SK-N-MC (cell line): ENCODE results near the gene GRID2.

ENCODE experiments used
- DNase-seq: peaks from one replicate; pipeline ENCODE4 v3.0.0-alpha.2; 2011; ENCODE audit warnings: low read depth, low spot score
- H3K27ac ChIP-seq: fragments of 200-600 bp; sonication (generic); 2 replicates; pipeline ENCODE4 v1.5.1; 2016; ENCODE audit warnings: mixed run types
- H3K36me3 ChIP-seq: fragments of 200-600 bp; sonication (generic); 2 replicates; pipeline ENCODE4 v1.6.1; 2017; ENCODE audit warnings: antibody characterized with exemption, low read length, mixed read lengths; ENCODE audit not compliant: insufficient read depth
- H3K4me3 ChIP-seq: fragments of 200-600 bp; sonication (generic); 2 replicates; pipeline ENCODE4 v1.5.1; 2016
- H3K9ac ChIP-seq: fragments of 200-600 bp; sonication (generic); 2 replicates; pipeline ENCODE4 v1.8.0; 2017; ENCODE audit warnings: mixed run types, mixed read lengths; ENCODE audit not compliant: insufficient read length
- H3K9me3 ChIP-seq: fragments of 200-600 bp; sonication (generic); 2 replicates; pipeline ENCODE4 v1.6.1; 2017; ENCODE audit warnings: low read depth, mild to moderate bottlenecking, antibody characterized with exemption, low read length, moderate library complexity, mixed read lengths
- EZH2 ChIP-seq: fragments of 200-600 bp; sonication (generic); IDR thresholded peaks from one replicate; pipeline ENCODE4 v1.6.1; 2017; ENCODE audit warnings: antibody characterized with exemption
- FOXP2 ChIP-seq: optimal IDR thresholded peaks from 2 replicates; pipeline ENCODE3; 2011; ENCODE audit warnings: mild to moderate bottlenecking, moderate library complexity; ENCODE audit not compliant: insufficient read depth; ENCODE audit errors: extremely low read length, control extremely low read depth
- POLR2AphosphoS5 ChIP-seq: IDR thresholded peaks from 2 replicates; pipeline ENCODE4 v1.6.1; 2012; ENCODE audit warnings: mild to moderate bottlenecking, low read depth, low read length, borderline replicate concordance

GRID2 gene

GRCh38 chr4:92303621-92304027, at the start of gene GRID2:
TSS of gene GRID2 (plus strand) at chr4:92303966.
- peak within 1 kb of the TSS; percentile 87 for H3K4me3 ChIP-seq
- no peak within 1 kb of the TSS for H3K27ac ChIP-seq
- no peak within 1 kb of the TSS for H3K9ac ChIP-seq
- H3K9me3 ChIP-seq = no peaks in the 10 kb centered on the region
- DNase-seq = no peak
- no peaks in the 10 kb centered on the region for H3K36me3 ChIP-seq
- TF ChIP-seq EZH2 (no peak), POLR2AphosphoS5 (no peak), FOXP2 (no peak)

- Histone ChIP-seq H3K36me3 (no peaks in the 10 kb centered on the region), H3K9ac (no peak overlapping the region)
These were observed 49.6 kb upstream of the GRID2 start for GRCh38 chr4:92253986-92254671.

DNA sequence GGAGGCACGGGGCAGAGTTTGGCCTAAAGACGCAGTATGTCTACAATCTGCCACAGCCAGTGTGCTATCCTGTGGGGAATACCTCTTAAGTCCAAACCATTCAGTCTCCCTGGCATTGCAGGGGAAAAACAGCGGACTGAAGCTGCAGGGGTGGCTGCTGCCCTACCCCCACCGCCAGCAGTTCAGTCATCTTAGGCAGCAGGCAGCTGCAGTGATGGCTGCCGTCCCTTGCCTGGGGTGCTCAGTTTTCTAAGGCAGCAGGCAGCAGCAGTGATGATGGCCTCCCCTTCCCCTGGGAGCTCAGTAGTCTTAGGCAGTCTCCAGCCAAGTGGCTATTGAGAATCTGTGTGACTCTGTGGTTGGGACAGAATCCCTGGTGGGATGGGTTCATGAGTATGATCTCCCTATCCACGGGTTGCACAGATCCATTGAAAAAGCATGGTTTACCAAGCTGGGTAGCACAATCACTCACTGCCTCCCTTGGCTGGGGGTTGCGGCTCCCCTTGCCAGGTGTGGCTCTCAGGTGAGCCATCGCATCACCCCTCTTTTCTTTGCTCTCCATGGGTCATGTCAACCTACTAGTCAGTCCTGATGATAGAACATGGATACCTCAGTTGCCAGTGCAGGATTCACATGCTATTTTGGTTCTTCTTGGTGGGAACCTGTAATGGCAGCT, 48.9 kb upstream of the GRID2 start:
- Histone ChIP-seq H3K9me3 (no peaks in the 10 kb centered on the region), H3K36me3 (no peaks in the 10 kb centered on the region), H3K27ac (no peak overlapping the region), H3K4me3 (no peak overlapping the region), H3K9ac (no peak overlapping the region)
- DNase-seq = no peak
- no peak for TF ChIP-seq EZH2
- TF ChIP-seq FOXP2 = no peak
- TF ChIP-seq POLR2AphosphoS5 = no peak

More at GRCh38 chr4:92253986-92254671, 49.6 kb upstream of the GRID2 start:
- H3K27ac ChIP-seq = no peak overlapping the region
- no peaks in the 10 kb centered on the region for H3K9me3 ChIP-seq
- DNase-seq = no peak
- no peak overlapping the region for H3K4me3 ChIP-seq
- TF ChIP-seq FOXP2 (no peak), EZH2 (no peak), POLR2AphosphoS5 (no peak)

DNA sequence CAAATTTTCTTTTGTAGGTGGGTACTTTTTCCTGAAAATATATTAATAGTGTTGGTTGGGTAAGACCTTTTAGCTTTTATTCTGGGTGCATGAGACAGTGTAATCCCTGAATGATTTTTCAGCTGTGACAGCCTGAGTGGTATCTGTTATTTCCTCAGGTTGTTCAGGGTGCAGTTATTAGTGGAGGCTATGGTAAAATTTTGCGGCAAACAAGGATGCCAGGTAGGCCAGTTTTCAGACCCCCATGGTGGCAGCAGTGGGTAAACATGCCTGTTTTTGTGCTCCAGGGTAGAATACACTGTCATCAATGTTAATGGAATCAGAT, 47.9 kb upstream of the GRID2 start:
- Histone ChIP-seq H3K27ac (no peak overlapping the region), H3K9ac (no peak overlapping the region), H3K4me3 (no peak overlapping the region), H3K9me3 (no peaks in the 10 kb centered on the region), H3K36me3 (no peaks in the 10 kb centered on the region)
- no peak for DNase-seq
- TF ChIP-seq POLR2AphosphoS5 (no peak), EZH2 (no peak), FOXP2 (no peak)

DNA sequence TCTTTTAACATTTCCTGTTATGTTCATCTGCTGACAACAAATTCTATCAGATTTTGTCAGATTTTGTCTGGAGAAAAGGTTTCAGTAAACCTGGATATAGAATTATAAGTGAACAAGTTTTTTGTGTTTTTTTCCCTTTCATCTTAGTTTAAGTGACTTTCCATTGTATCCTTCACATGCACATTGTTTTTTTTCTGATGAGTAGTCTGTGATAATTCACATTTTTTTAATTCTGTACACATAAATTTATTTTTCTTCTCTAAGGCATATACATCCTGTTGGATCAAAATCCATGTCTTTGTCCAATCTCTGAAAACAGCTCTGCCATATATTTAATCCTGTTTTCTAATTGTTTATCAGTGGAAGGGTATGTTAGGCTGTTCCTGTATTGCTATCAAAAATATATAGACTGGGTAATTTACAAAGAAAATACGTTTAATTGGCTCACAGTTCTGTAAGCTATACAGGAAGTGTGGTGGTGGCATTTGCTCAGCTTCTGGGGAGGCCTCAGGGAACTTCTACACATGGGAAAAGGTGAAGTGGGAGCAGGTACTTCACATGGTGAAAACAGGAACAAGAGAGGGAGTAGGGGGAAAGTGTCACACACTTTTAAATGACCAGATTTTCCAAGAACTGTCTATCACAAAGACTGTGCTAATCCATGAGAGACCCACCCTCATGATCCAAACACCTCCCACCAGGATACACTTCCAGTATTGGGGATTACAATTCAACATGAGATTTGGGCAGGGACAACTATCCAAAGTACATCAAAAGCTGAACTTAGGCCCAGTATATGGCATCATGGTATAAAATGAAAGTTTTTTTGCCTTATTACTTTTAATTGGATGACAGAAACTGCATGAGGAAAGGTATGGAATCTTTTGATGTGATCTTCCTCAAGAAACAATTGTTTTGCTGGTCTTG, 45.6 kb upstream of the GRID2 start:
- DNase-seq = no peak
- H3K9ac ChIP-seq = no peak overlapping the region
- H3K27ac ChIP-seq = no peak overlapping the region
- H3K9me3 ChIP-seq = no peaks in the 10 kb centered on the region
- H3K4me3 ChIP-seq = no peak overlapping the region
- TF ChIP-seq POLR2AphosphoS5 (no peak), FOXP2 (no peak), EZH2 (no peak)
- no peaks in the 10 kb centered on the region for H3K36me3 ChIP-seq

GRCh38 chr4:92261256-92261655, 42.5 kb upstream of the GRID2 start:
- TF ChIP-seq POLR2AphosphoS5 = no peak
- TF ChIP-seq FOXP2 = no peak
- no peak for TF ChIP-seq EZH2
- no peaks in the 10 kb centered on the region for H3K36me3 ChIP-seq

DNA sequence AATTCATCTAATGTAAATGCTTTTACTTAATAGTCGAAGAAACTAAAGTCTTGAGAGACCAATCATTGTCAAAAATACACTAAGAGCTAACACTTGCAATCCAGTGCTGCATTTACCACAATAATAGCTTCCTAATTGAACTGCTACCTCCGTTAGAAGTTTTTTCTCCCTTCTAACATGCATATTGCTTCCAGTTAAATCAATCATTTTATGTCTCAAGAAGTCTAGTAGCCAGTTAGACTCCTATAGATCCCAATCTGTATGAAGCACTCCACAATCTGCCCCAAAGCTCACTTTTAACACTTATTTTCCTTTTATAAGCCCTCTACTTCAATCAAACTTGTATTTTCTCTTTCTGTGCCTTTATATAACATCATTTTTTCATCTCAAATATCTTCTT, 41.4 kb upstream of the GRID2 start:
- Histone ChIP-seq H3K4me3 (no peak overlapping the region), H3K36me3 (no peaks in the 10 kb centered on the region), H3K27ac (no peak overlapping the region), H3K9me3 (no peaks in the 10 kb centered on the region), H3K9ac (no peak overlapping the region)
- TF ChIP-seq FOXP2 (no peak), POLR2AphosphoS5 (no peak), EZH2 (no peak)
- DNase-seq = no peak

More at GRCh38 chr4:92261256-92261655, 42.5 kb upstream of the GRID2 start:
- no peak overlapping the region for H3K4me3 ChIP-seq
- no peak overlapping the region for H3K27ac ChIP-seq
- no peak for DNase-seq
- no peak overlapping the region for H3K9ac ChIP-seq
- no peaks in the 10 kb centered on the region for H3K9me3 ChIP-seq

DNA sequence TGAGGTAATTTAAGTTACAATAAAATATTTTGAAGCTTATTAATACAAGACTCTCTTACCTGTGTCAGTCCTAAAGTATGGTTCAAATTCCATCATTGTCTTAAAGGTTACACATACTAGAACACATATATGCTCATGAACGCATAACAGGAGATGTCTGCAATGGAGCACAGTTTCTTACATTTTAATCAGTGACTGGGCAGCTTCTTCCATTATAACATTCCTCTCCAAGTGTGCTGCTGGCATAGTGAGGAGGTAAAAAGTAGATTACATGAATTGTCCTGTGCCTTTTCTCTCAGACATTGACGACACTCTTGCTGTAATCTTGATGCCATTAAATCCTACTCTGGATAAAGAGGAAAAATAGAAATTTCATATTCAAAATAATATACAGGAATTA, 40.8 kb upstream of the GRID2 start:
- TF ChIP-seq EZH2 (no peak), FOXP2 (no peak), POLR2AphosphoS5 (no peak)
- H3K36me3 ChIP-seq = no peaks in the 10 kb centered on the region
- H3K27ac ChIP-seq = no peak overlapping the region
- H3K9me3 ChIP-seq = no peaks in the 10 kb centered on the region
- no peak for DNase-seq
- no peak overlapping the region for H3K4me3 ChIP-seq
- no peak overlapping the region for H3K9ac ChIP-seq
